HG02642 (cell line): ENCODE measurements around the gene ZKSCAN8.
"Not testable (repeated sequence)": the region's sequence is repeated elsewhere in the genome, so short reads cannot be mapped to it uniquely, and the experiment has no call there.

ENCODE experiments used
- ATAC-seq: cut with Tn5 transposase; IDR thresholded peaks from one replicate; pipeline ENCODE4 v1.9.1; 2021; ENCODE audit warnings: mild to moderate bottlenecking; ENCODE audit not compliant: unreplicated experiment, poor library complexity

Gene ZKSCAN8

DNA sequence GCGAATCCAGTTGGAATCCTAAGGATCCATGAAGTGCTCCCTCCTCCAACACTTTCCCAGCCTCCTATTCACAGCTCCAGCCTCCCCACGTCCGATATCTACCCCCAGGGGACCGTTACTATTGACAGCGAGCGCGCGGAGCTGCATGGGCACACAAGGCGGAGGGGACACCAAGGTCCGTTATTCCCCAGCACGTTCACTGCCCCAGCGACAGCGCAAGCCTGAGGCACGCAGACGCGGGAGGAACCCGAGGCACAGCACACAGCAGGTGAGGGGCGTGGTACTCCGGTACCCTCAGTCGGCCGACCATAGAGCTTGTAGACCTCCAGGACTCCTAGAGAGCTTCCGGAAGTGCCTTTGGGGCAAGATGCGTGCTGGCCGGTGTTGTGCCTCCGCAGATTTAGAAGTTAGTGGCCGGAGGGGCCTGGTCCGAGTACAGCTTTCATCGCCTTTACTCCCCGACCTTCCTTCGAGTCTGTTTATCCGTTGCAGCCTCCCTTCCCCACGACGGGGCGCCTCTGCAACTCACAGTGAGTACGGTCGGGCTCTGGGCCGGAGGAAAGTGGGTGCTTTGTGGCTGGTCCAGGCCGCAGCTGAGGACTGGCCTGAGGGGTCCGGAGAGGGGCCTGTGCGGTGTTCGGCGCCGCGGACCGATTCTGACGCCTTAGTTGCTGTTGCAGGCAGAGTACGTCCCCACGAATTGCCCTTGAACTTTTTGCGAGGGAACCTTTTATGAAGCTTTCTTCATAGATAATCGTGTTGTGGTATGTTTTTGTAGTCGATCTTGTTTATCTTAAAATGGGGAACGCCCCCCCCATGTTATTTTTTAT is at the start of gene ZKSCAN8:
TSS of gene ZKSCAN8 (plus strand) at position 384 of the 830 bp plus-strand sequence. CDS start 6,525 bp downstream, outside the sequence.
- ATAC-seq, result peak; percentile 89

GRCh38 chr6:28102222-28102621 is 39.5 kb upstream of the ZKSCAN8 start:
- ATAC-seq, result not testable (repeated sequence)

- not testable (repeated sequence) for ATAC-seq
Measured at GRCh38 chr6:28102699-28103098, 39.0 kb upstream of the ZKSCAN8 start.

- peak; percentile 99 for ATAC-seq
Measured at GRCh38 chr6:28104392-28105244, 37.1 kb upstream of the ZKSCAN8 start.

DNA sequence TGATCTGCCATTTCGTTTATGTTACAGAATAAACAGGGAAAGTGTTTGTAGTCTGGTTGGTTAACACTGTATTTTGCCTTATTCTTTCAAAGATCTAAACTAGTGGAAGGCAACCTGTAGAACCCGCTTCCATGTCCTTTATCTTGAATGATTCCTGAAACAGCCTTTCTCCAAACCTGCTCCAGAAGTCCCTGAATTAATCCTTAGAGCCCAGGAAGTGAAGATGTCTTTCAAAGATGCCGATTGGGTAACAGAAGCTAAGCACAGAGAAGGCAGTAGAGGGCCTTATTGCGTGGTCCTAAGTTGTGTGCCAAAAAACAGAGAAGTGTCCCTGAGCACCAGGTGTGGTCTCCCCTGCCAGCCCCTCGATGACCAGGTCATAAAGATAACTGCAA is 36.4 kb upstream of the ZKSCAN8 start:
- peak; percentile 26 for ATAC-seq

- no peak for ATAC-seq
Measured at GRCh38 chr6:28107506-28107905, 34.2 kb upstream of the ZKSCAN8 start.

- ATAC-seq, result no peak
Measured at GRCh38 chr6:28111964-28112363, 29.7 kb upstream of the ZKSCAN8 start.

- ATAC-seq, result no peak
Measured at GRCh38 chr6:28115799-28116198, 25.9 kb upstream of the ZKSCAN8 start.

- ATAC-seq, result no peak
Measured at GRCh38 chr6:28117386-28118050, 24.2 kb upstream of the ZKSCAN8 start.

- ATAC-seq, result no peak
Measured at GRCh38 chr6:28118217-28118616, 23.5 kb upstream of the ZKSCAN8 start.

DNA sequence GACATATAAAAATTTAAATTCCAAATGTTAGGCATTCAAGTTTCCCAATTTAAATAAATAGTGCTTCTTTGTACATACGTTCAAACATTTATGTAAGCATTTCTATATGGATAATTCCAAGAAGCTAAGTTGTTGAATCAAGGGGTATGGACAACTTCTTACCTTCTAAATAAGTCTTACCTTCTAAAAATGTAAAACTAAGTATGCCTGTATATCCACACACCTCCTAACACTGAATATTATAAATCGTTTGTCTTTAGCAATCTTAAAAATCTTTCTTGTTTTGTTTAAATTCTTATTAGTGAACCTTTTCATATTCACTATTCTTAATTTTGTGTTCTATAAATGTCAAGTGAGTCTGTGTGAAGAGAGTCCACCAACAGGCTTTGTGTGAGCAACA is 19.8 kb upstream of the ZKSCAN8 start:
- ATAC-seq, result no peak

DNA sequence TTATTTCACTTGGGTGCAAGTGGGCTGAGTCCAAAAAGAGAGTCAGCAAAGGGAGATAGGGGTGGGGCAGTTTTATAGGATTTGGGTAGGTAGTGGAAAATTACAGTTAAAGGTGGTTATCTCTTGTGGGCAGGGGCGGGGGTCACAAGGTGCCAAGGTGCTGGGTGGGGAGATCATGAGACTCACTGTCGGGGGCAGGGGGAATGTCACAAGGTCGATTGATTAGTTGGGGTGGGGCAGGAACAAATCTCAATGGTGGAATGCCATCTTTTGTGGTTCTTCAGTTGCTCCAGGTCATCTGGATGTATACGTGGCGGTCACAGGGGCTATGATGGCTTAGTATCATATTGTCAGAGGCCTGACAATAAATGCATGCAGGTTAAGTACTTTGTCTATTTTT is 19.4 kb upstream of the ZKSCAN8 start:
- not testable (repeated sequence) for ATAC-seq

GRCh38 chr6:28124350-28124970 is 17.2 kb upstream of the ZKSCAN8 start, which contains the start of gene ZSCAN16:
TSS of gene ZSCAN16 (plus strand) at chr6:28124609. CDS start at chr6:28125444, 835 bp downstream.
- peak; percentile 98 for ATAC-seq

- peak; percentile 21 for ATAC-seq
Measured at GRCh38 chr6:28124971-28125353, 16.7 kb upstream of the ZKSCAN8 start.

- no peak for ATAC-seq
Measured at GRCh38 chr6:28125401-28125800, 16.3 kb upstream of the ZKSCAN8 start.

DNA sequence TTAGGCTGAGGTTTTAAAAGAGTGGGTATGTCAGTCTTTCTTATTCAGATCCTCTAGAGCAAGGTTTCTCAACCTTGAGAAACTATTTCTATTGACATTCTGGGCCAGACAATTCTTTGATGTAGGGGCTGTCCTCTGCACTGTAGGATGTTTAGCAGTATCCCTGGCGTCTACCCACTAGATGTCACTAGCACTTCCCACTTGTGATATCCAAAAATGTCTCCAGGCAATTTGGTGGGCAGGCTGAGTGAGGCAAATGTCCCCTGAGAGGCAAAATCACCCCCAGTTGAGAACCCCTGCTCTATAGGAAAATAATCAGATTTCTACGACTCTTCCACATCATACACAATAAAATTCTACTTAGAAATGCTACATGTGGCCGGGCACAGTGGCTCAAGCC is 7.7 kb upstream of the ZKSCAN8 start:
- no peak for ATAC-seq

GRCh38 chr6:28134716-28135115 is 7.0 kb upstream of the ZKSCAN8 start:
- ATAC-seq, result no peak

GRCh38 chr6:28135393-28135792 is 6.3 kb upstream of the ZKSCAN8 start:
- ATAC-seq, result no peak

GRCh38 chr6:28136585-28137504 is 4.8 kb upstream of the ZKSCAN8 start:
- ATAC-seq, result peak; percentile 67
